CD4-positive, alpha-beta T cell treated with Interleukin-2 at 100 ng/mL for 4 hours (primary cell): ENCODE results near the gene TOMM40.
"Not testable (repeated sequence)": the region's sequence is repeated elsewhere in the genome, so short reads cannot be mapped to it uniquely, and the experiment has no call there.

Experiments used
- DNase-seq: peaks from one replicate; pipeline ENCODE4 v3.0.0-alpha.2; 2020; ENCODE audit warnings: low spot score

The TOMM40 gene

GRCh38 chr19:44891016-44891882 lies at the start of gene TOMM40:
TSS of gene TOMM40 (plus strand) at chr19:44891254. CDS start at chr19:44891416, 162 bp downstream.
- no peak for DNase-seq

GRCh38 chr19:44845286-44845611 lies 45.8 kb upstream of the TOMM40 start:
- no peak for DNase-seq

- DNase-seq = peak; percentile 68
These were observed 45.2 kb upstream of the TOMM40 start, which contains the start of gene NECTIN2 for GRCh38 chr19:44845612-44846454. TSS of gene NECTIN2 (plus strand) at chr19:44846297. CDS start at chr19:44846526, 229 bp downstream.

- no peak for DNase-seq
These were observed 44.5 kb upstream of the TOMM40 start for GRCh38 chr19:44846455-44847143.

- no peak for DNase-seq
These were observed 43.7 kb upstream of the TOMM40 start for GRCh38 chr19:44847144-44848035.

- DNase-seq = no peak
These were observed 42.8 kb upstream of the TOMM40 start for GRCh38 chr19:44848036-44848811.

GRCh38 chr19:44848812-44849447 lies 42.1 kb upstream of the TOMM40 start:
- DNase-seq = no peak

GRCh38 chr19:44850641-44851109 lies 40.4 kb upstream of the TOMM40 start:
- no peak for DNase-seq

GRCh38 chr19:44851427-44851826 lies 39.6 kb upstream of the TOMM40 start:
- DNase-seq = no peak

- no peak for DNase-seq
These were observed 35.4 kb upstream of the TOMM40 start for GRCh38 chr19:44855606-44856005.

- DNase-seq = no peak
These were observed 34.5 kb upstream of the TOMM40 start for GRCh38 chr19:44856421-44857083.

- DNase-seq = no peak
These were observed 33.2 kb upstream of the TOMM40 start for GRCh38 chr19:44857837-44858236.

GRCh38 chr19:44861576-44861975 lies 29.5 kb upstream of the TOMM40 start:
- DNase-seq = not testable (repeated sequence)

- DNase-seq = no peak
These were observed 27.1 kb upstream of the TOMM40 start for GRCh38 chr19:44863990-44864389.

GRCh38 chr19:44865196-44865767 lies 25.8 kb upstream of the TOMM40 start:
- DNase-seq = no peak

- no peak for DNase-seq
These were observed 24.4 kb upstream of the TOMM40 start for GRCh38 chr19:44866664-44867063.

GRCh38 chr19:44867578-44867977 lies 23.5 kb upstream of the TOMM40 start:
- DNase-seq = no peak

- no peak for DNase-seq
These were observed 21.2 kb upstream of the TOMM40 start for GRCh38 chr19:44869733-44870470.
